GM12865 (cell line): Measurements from ENCODE around the gene INTS11.
A peak's percentile ranks its signal among the peaks of the same experiment; 100 is the strongest.

ENCODE experiments used
- DNase-seq: peaks from one replicate; pipeline ENCODE4 v3.0.0; 2010; ENCODE audit warnings: low read depth
- H3K4me3 ChIP-seq: 2 replicates; pipeline ENCODE4 v1.5.1; 2011; ENCODE audit warnings: mild to moderate bottlenecking, low read depth, low read length, control low read depth
- CTCF ChIP-seq: IDR thresholded peaks from 2 replicates; pipeline ENCODE4 v1.5.1; 2011; ENCODE audit warnings: low read length, control low read depth, low read depth, inconsistent platforms; ENCODE audit not compliant: insufficient read depth; ENCODE audit errors: missing control alignments

Gene INTS11

GRCh38 chr1:1295154-1295923, 29.1 kb downstream of the INTS11 start:
- TF ChIP-seq CTCF = no peak
- DNase-seq = no peak
- no peak overlapping the region for H3K4me3 ChIP-seq

- TF ChIP-seq CTCF = no peak
- no peak for DNase-seq
- no peak overlapping the region for H3K4me3 ChIP-seq
These were observed 30.1 kb downstream of the INTS11 start for GRCh38 chr1:1294250-1294890.

- H3K4me3 ChIP-seq = no peak overlapping the region
- TF ChIP-seq CTCF = no peak
- DNase-seq = no peak
These were observed 30.9 kb downstream of the INTS11 start for GRCh38 chr1:1293263-1294249.

GRCh38 chr1:1292851-1293250, 31.6 kb downstream of the INTS11 start:
- no peak for DNase-seq
- no peak overlapping the region for H3K4me3 ChIP-seq
- TF ChIP-seq CTCF = no peak

- TF ChIP-seq CTCF = no peak
- H3K4me3 ChIP-seq = no peak overlapping the region
- no peak for DNase-seq
These were observed 32.0 kb downstream of the INTS11 start for GRCh38 chr1:1292442-1292779.

GRCh38 chr1:1291548-1292441, 32.7 kb downstream of the INTS11 start:
- TF ChIP-seq CTCF = peak; percentile 76
- peak; percentile 84 for DNase-seq
- H3K4me3 ChIP-seq = no peak overlapping the region
